NCI-H526 (cell line): ENCODE results near the gene TTBK2.
"Not testable (repeated sequence)": the region's sequence is repeated elsewhere in the genome, so short reads cannot be mapped to it uniquely, and the experiment has no call there.

Source experiments
- DNase-seq, 2 experiments: peaks; one replicate each; lab custom pipeline; 2025; lab: John Stamatoyannopoulos, UW

TTBK2 gene

GRCh38 chr15:42826251-42826890 lies 94.2 kb downstream of the TTBK2 start:
- no peak for DNase-seq

GRCh38 chr15:42825599-42825998 lies 95.0 kb downstream of the TTBK2 start:
- DNase-seq, result no peak

GRCh38 chr15:42820811-42821210 lies 99.8 kb downstream of the TTBK2 start:
- no peak for DNase-seq

- DNase-seq, result no peak
Measured at GRCh38 chr15:42819786-42820185, 100.8 kb downstream of the TTBK2 start.

- no peak for DNase-seq
Measured at GRCh38 chr15:42811433-42811832, 109.1 kb downstream of the TTBK2 start.

GRCh38 chr15:42808913-42809312 lies 111.7 kb downstream of the TTBK2 start:
- no peak for DNase-seq

GRCh38 chr15:42805266-42805665 lies 115.3 kb downstream of the TTBK2 start:
- DNase-seq, result no peak

GRCh38 chr15:42804739-42805138 lies 115.8 kb downstream of the TTBK2 start:
- no peak for DNase-seq

- no peak for DNase-seq
Measured at GRCh38 chr15:42803436-42803835, 117.1 kb downstream of the TTBK2 start.

- no peak for DNase-seq
Measured at GRCh38 chr15:42802168-42802567, 118.4 kb downstream of the TTBK2 start.

GRCh38 chr15:42800731-42801474 lies 119.7 kb downstream of the TTBK2 start:
- peak in 1 of 2 experiments; percentile 2 for DNase-seq

- DNase-seq, result no peak
Measured at GRCh38 chr15:42798802-42799201, 121.8 kb downstream of the TTBK2 start.

GRCh38 chr15:42796955-42797782 lies 123.4 kb downstream of the TTBK2 start:
- no peak for DNase-seq

GRCh38 chr15:42788725-42789124 lies 131.9 kb downstream of the TTBK2 start:
- no peak for DNase-seq

- no peak for DNase-seq
Measured at GRCh38 chr15:42786978-42787377, 133.6 kb downstream of the TTBK2 start.

- DNase-seq, result no peak
Measured at GRCh38 chr15:42785569-42785968, 135.0 kb downstream of the TTBK2 start.

- no peak for DNase-seq
Measured at GRCh38 chr15:42784705-42785104, 135.9 kb downstream of the TTBK2 start.

- no peak for DNase-seq
Measured at GRCh38 chr15:42782716-42783115, 137.9 kb downstream of the TTBK2 start.

- DNase-seq, result no peak
Measured at GRCh38 chr15:42775416-42775815, 145.2 kb downstream of the TTBK2 start.

GRCh38 chr15:42772901-42773300 lies 147.7 kb downstream of the TTBK2 start:
- DNase-seq, result no peak

GRCh38 chr15:42772144-42772543 lies 148.4 kb downstream of the TTBK2 start:
- DNase-seq, result no peak

- DNase-seq, result not testable (repeated sequence)
Measured at GRCh38 chr15:42766109-42766508, 154.5 kb downstream of the TTBK2 start.
